HEK293 (cell line): ENCODE results near the gene PEX10.

Source experiments
- CTCF ChIA-PET: fragments of 350-600 bp; formaldehyde crosslinking; extraction: SDS; loops from one replicate; lab custom pipeline; 2021; ENCODE audit warnings: antibody characterized with exemption; lab: Yijun Ruan, JAX
- POLR2A ChIA-PET: fragments of 300-600 bp; formaldehyde crosslinking; extraction: SDS; loops from one replicate; lab custom pipeline; 2020; ENCODE audit warnings: antibody characterized with exemption, inconsistent platforms; lab: Yijun Ruan, JAX
- H3K27ac ChIP-seq: fragments of 200-500 bp; sonication (Bioruptor generic); 2 replicates; pipeline ENCODE4 v1.5.1; 2014; ENCODE audit warnings: low read depth, low read length, control low read depth, inconsistent platforms; ENCODE audit errors: extremely low read depth
- H3K36me3 ChIP-seq, 2 experiments: fragments of 200-500 bp in 1 of 2; sonication (Bioruptor generic) in 1 of 2; 1 replicate in 1 of 2; 2 replicates in 1 of 2; pipeline ENCODE4 v1.5.1; 2014 to 2017; ENCODE audit warnings: inconsistent platforms in 2 of 2, low read length in 2 of 2; ENCODE audit not compliant: control insufficient read depth in 2 of 2, insufficient read depth in 1 of 2
- H3K4me1 ChIP-seq: fragments of 200-500 bp; sonication (Bioruptor generic); 2 replicates; pipeline ENCODE4 v1.5.1; 2014; ENCODE audit warnings: mild to moderate bottlenecking, low read length, inconsistent platforms; ENCODE audit not compliant: control insufficient read depth, insufficient read depth
- H3K4me3 ChIP-seq: 2 replicates; pipeline ENCODE4 v1.5.1; 2011; ENCODE audit warnings: low read depth, mild to moderate bottlenecking, control low read depth, low read length, moderate library complexity
- H3K9me3 ChIP-seq: fragments of 200-500 bp; sonication (Bioruptor generic); 2 replicates; pipeline ENCODE4 v1.5.1; 2014; ENCODE audit warnings: low read depth, low read length, inconsistent platforms; ENCODE audit not compliant: control insufficient read depth, insufficient read depth
- SCRT2 ChIP-seq: fragments of 450-650 bp; formaldehyde crosslinking; IDR thresholded peaks from 2 replicates; pipeline ENCODE4 v1.5.1; 2016; ENCODE audit warnings: missing biosample characterization, missing genetic modification characterization
- SETDB1 ChIP-seq: IDR thresholded peaks from one replicate; pipeline ENCODE4 v1.6.1; 2017; ENCODE audit warnings: mild to moderate bottlenecking, low read length, moderate library complexity, mixed read lengths; ENCODE audit not compliant: insufficient read length
- SP2 ChIP-seq: fragments of 450-650 bp; formaldehyde crosslinking; IDR thresholded peaks from 2 replicates; pipeline ENCODE4 v1.5.1; 2016; ENCODE audit warnings: missing biosample characterization, missing genetic modification characterization
- SP7 ChIP-seq: fragments of 450-650 bp; formaldehyde crosslinking; IDR thresholded peaks from 2 replicates; pipeline ENCODE4 v1.5.1; 2016; ENCODE audit warnings: missing biosample characterization, missing genetic modification characterization
- WT1 ChIP-seq: fragments of 450-650 bp; formaldehyde crosslinking; IDR thresholded peaks from 2 replicates; pipeline ENCODE4 v1.5.1; 2016; ENCODE audit warnings: missing biosample characterization, missing genetic modification characterization
- ZBTB48 ChIP-seq: fragments of 450-650 bp; formaldehyde crosslinking; IDR thresholded peaks from 2 replicates; pipeline ENCODE4 v1.5.1; 2016; ENCODE audit warnings: missing biosample characterization, missing genetic modification characterization
- ZNF248 ChIP-seq: fragments of 450-650 bp; formaldehyde crosslinking; IDR thresholded peaks from 2 replicates; pipeline ENCODE4 v1.5.1; 2017; ENCODE audit warnings: missing biosample characterization, missing genetic modification characterization
- ZNF266 ChIP-seq: fragments of 450-650 bp; formaldehyde crosslinking; IDR thresholded peaks from 2 replicates; pipeline ENCODE4 v1.5.1; 2016; ENCODE audit warnings: missing biosample characterization, missing genetic modification characterization, low read depth
- ZNF37A ChIP-seq: fragments of 450-650 bp; IDR thresholded peaks from 2 replicates; pipeline ENCODE4 v1.5.1; 2018; ENCODE audit warnings: missing biosample characterization, missing genetic modification characterization
- ZNF549 ChIP-seq: fragments of 450-650 bp; IDR thresholded peaks from 2 replicates; pipeline ENCODE4 v1.5.1; 2018; ENCODE audit warnings: missing biosample characterization, missing genetic modification characterization, mild to moderate bottlenecking, inconsistent platforms, moderate library complexity
- ZNF555 ChIP-seq: fragments of 450-650 bp; formaldehyde crosslinking; conservative IDR thresholded peaks from 2 replicates; pipeline ENCODE4 v1.5.1; 2017; ENCODE audit warnings: missing biosample characterization, mild to moderate bottlenecking, missing genetic modification characterization, inconsistent platforms
- ZNF701 ChIP-seq: fragments of 450-650 bp; formaldehyde crosslinking; IDR thresholded peaks from 2 replicates; pipeline ENCODE4 v1.5.1; 2016; ENCODE audit warnings: missing biosample characterization, missing genetic modification characterization
- ZNF76 ChIP-seq: fragments of 450-650 bp; formaldehyde crosslinking; IDR thresholded peaks from 2 replicates; pipeline ENCODE4; 2016; ENCODE audit warnings: low read depth, missing biosample characterization, missing genetic modification characterization, borderline replicate concordance
- ZSCAN16 ChIP-seq: fragments of 450-650 bp; formaldehyde crosslinking; IDR thresholded peaks from 2 replicates; pipeline ENCODE4 v1.5.1; 2016; ENCODE audit warnings: missing biosample characterization, missing genetic modification characterization
- ZXDB ChIP-seq: fragments of 450-650 bp; formaldehyde crosslinking; IDR thresholded peaks from 2 replicates; pipeline ENCODE4 v1.5.1; 2016; ENCODE audit warnings: missing biosample characterization, missing genetic modification characterization
- TF ChIP-seq, protein P1 (sequence below): fragments of 450-650 bp; formaldehyde crosslinking; IDR thresholded peaks from 2 replicates; pipeline ENCODE4 v1.5.1; 2016; ENCODE audit warnings: missing biosample characterization, missing genetic modification characterization

PEX10 gene

DNA sequence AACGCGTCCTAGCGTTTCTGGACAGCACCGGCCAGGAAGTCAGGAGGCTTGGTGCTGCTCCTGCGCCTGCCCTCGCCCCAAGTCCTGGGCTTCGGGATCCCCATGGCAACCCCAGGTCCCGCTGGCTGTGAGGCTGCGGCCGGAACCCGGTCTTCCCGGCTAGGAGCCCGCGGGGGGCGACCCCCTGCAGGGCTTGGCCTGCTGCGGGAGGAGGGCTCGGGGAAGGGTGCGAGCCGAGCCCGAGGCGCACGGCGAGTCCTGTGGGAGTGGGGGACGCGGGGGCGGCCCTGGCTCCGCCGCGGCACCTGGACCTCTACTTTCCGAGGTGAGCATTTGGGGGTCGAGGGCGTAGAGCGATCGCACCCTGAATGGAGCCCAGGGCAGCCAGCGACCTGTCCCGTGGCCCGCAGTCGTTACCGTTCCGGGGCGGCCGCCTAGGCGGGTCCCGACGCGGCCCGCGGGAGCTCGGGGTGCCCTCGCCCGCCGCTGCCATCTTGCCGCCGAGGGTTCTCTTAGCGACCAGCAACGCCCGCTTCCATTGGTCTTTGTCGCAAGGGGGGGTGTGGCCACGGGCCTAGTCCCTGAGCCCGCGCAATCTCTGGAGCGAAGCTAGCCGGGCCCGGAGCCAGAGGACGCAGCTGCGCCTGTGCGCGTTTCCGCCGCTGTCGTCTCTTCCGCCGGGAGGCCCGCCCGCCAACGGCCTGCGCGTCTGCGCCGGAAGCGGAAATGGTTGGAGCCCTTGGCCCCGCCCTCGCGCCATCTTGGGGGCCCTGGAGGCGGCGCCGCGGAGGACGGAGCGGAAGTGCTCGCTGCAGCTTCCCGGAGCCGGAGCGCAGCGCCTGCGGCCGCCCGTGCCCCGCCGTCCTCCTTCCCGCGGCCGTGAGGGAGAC, 21.1 kb downstream of the PEX10 start, which contains the start of the genes MORN1 and RER1 (continued):
- TF ChIP-seq WT1 (tag by site-specific recombination) (no peak), ZSCAN16 (peak; percentile 28; the same call in 1 of the 2 replicates), ZXDB (tag by site-specific recombination) (peak; percentile 83), SP7 (tag by site-specific recombination) (no peak; the same call in 1 of the 2 replicates), ZNF76 (tag by site-specific recombination) (peak; percentile 66), SETDB1 (no peak)
- TF ChIP-seq, all 188 proteins: peak for 49

DNA sequence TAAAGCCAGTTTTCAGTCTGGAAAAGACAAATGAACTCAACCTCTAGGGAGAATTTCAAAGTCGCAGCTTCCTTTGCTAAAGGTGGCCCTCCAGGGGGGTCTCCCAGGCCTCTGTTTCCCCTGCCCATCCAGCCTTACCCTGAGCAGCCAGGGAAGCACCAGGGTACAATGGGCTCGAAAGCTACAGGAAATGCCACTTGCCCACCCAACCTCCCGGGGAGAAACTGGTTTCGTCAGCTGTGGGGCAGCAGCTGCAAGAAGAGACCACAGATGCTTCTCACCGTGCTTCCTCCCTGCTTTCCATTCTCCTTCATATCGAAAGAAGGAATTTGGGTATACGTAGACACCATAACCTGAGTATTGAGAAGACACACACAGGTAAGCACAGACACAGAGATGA, 22.7 kb downstream of the PEX10 start:
- POLR2A ChIA-PET = interaction anchor here (0.7 to 1.3 kb wide), 2 partner anchors 166 to 195 kb away, joined by 3 read pairs; partner anchors contain the start of genes FAAP20 and TNFRSF14
- H3K36me3 ChIP-seq = peaks cover 0 to 63% of the 10 kb centered on the region in 2 experiments; a peak in 1 of 3 replicates
- CTCF ChIA-PET = interaction anchor here (1.5 to 3.1 kb wide), 3 partner anchors 8 to 195 kb away, joined by 5 to 18 read pairs (median 6); partner anchors contain the start of gene FAAP20

DNA sequence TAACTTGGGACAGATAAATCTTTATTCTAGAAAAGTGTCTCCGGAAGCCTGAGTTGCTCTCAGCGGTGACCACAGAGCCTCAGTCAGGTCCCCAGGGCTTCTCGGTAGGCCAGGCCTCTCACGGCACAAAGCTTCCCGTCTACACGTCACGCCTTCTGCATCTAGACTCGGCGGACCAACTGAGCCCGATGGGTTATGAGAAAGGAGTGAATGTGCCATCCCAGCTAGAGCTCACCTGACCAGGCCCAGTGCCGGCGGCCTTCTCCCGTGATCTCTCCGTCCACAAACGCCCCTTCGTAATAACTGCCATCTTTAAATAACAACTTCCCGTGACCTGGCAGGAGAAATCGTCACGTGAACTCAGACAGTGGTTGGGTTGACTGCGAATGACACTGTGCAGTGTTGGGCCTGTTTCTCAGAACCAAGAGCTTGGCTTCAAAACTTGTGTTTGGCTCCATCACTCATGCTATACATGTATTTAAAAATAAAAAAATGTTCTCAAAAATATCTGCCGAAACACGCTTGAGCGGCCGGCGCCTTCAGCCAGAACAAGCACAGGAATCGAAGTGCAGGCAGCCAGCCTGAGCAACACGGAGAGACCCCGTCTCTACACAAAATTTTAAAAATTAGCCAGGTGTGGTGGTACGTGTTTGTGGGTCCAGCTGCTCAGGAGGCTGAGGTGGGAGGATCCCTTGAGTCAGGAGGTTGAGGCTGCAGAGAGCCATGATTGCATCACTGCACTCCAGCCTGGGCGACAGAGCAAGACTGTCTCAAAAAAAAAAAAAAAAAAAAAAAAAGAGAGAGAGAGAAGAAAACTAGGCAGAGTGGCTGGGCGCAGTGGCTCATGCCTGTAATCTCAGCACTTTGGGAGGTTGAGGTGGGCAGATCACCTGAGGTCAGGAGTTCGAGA, 24.1 kb downstream of the PEX10 start:
- H3K36me3 ChIP-seq = peaks cover 0 to 50% of the 10 kb centered on the region in 2 experiments; a peak in 1 of 3 replicates
- H3K27ac ChIP-seq = no peak overlapping the region
- ChIA-PET CTCF (interaction anchor here (1.6 kb wide), 1 partner anchor 193 kb away, joined by 6 read pairs; the partner anchor contains the start of gene FAAP20), POLR2A (interaction anchor here (0.6 kb wide), 1 partner anchor 196 kb away, joined by 3 read pairs; no protein-coding TSS in a partner anchor)
- H3K4me1 ChIP-seq = peaks cover 3% of the 10 kb centered on the region; the same call in 1 of the 2 replicates
- H3K9me3 ChIP-seq = no peaks in the 10 kb centered on the region
- no peak overlapping the region for H3K4me3 ChIP-seq
- TF ChIP-seq ZNF248 (tag by site-specific recombination) (no peak), ZNF701 (no peak), ZNF37A (tag by site-specific recombination) (no peak), ZNF266 (tag by site-specific recombination) (no peak), ZBTB48 (tag by site-specific recombination) (no peak)
- TF ChIP-seq, protein P1, sequence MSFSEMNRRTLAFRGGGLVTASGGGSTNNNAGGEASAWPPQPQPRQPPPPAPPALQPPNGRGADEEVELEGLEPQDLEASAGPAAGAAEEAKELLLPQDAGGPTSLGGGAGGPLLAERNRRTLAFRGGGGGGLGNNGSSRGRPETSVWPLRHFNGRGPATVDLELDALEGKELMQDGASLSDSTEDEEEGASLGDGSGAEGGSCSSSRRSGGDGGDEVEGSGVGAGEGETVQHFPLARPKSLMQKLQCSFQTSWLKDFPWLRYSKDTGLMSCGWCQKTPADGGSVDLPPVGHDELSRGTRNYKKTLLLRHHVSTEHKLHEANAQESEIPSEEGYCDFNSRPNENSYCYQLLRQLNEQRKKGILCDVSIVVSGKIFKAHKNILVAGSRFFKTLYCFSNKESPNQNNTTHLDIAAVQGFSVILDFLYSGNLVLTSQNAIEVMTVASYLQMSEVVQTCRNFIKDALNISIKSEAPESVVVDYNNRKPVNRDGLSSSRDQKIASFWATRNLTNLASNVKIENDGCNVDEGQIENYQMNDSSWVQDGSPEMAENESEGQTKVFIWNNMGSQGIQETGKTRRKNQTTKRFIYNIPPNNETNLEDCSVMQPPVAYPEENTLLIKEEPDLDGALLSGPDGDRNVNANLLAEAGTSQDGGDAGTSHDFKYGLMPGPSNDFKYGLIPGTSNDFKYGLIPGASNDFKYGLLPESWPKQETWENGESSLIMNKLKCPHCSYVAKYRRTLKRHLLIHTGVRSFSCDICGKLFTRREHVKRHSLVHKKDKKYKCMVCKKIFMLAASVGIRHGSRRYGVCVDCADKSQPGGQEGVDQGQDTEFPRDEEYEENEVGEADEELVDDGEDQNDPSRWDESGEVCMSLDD (tag by site-specific recombination) = no peak
- TF ChIP-seq, all 188 proteins: peak for 0

More for the DNA sequence above, 22.7 kb downstream of the PEX10 start:
- H3K4me3 ChIP-seq = no peak overlapping the region
- no peaks in the 10 kb centered on the region for H3K9me3 ChIP-seq
- no peak overlapping the region for H3K27ac ChIP-seq
- TF ChIP-seq ZNF549 (tag by site-specific recombination) (no peak), SCRT2 (tag by site-specific recombination) (no peak), ZNF555 (tag by site-specific recombination) (no peak), SP2 (tag by site-specific recombination) (no peak)
- peaks cover 3% of the 10 kb centered on the region; the same call in 1 of the 2 replicates for H3K4me1 ChIP-seq
